HG03432 (cell line): ENCODE data around the gene ANKRD33B.

Experiments
- ATAC-seq: cut with Tn5 transposase; IDR thresholded peaks from one replicate; pipeline ENCODE4 v1.9.1; 2021; ENCODE audit warnings: mild to moderate bottlenecking, moderate library complexity; ENCODE audit not compliant: unreplicated experiment

The ANKRD33B gene

DNA sequence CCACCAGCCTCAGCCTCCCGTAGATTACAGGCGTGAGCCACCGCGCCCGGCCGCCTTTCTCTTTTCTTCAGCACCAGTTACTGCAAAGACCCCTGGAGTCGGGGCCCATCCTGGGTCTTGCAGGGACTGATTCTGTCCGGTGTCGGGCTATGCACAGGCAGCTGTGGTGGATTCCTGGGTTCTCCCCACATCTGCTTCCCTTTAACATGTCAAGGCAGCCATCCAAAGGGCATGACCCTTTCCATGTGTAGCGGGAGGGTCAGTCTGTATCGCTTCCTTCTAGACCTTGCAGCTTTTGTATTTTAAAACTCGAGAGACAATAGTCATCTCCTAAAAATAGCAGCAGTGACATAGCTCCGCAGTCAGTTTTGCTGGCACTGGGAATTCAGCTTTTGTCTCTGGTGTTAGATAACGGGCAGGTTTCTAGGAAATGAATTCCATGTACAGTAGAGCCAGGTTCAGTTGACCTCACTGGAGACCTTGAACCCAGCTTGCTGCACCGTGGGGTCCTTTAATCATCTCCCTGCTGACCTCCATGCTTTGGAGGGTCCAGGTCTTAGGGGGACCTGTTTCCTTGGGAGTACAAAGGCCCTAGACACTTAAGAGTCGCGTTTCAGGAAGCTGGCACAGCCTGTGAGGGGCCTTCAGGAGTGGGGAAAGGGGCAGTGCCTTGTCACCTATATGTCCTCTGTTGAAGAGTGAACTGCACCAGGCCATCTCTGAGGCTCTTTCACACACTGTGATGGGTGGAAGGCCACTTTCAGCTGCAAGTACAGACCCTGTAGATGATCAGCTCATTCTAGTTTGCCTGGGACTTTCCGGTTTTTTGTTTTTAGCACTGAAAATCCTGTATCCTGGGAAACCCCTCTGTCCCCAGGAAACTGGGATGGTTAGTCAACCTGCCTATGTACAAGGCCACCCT lies 13.8 kb downstream of the ANKRD33B start:
- peak; percentile 40 for ATAC-seq

- ATAC-seq: no peak
Measured at GRCh38 chr5:10578293-10578665, 14.4 kb downstream of the ANKRD33B start.

GRCh38 chr5:10578869-10579268 lies 15.0 kb downstream of the ANKRD33B start:
- peak; percentile 54 for ATAC-seq

DNA sequence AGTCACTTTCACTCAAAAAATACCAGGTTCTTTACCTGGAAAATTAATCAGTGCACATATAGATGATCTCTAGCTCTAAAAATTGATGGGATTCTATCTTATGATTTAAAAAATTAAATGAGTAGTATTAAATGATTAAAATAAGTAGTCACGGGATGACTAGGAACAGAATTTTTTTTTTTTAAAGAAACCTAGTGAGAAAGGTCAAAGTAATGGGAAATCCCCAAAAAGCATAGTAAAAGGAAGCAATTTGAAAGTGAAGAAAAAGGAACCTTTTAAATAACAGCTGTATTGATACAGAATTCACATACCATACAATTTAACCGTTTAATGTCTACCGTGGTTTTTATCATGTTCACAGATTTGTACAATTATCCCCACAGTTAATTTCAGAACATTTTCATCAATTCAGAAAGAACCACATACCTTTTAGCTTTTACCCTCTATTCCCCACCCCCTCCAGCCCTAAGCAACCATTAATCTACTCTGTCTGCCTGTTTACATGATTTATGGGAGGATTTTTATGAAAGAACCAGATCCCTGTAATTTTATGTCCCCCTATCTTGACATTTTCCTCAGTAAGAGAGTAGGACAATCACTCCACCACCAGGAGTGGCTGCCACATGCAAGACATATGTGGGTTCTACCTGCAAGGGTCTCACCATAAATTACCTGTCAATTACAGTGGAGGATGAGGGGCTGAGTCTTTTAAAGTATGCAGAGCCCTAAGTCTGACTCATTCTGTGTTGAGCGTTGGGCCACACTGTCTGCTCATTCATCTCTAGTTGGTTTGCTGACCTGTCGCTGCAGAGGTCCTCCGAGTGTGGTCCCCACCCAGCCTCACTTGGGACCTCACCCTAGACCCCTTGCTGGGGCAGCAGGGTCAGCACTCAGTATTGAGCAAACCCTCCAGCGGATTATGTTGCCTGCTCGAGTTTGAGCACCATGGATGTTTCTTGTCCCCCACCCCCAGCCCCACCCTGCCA lies 16.0 kb downstream of the ANKRD33B start:
- peak; percentile 50 for ATAC-seq

DNA sequence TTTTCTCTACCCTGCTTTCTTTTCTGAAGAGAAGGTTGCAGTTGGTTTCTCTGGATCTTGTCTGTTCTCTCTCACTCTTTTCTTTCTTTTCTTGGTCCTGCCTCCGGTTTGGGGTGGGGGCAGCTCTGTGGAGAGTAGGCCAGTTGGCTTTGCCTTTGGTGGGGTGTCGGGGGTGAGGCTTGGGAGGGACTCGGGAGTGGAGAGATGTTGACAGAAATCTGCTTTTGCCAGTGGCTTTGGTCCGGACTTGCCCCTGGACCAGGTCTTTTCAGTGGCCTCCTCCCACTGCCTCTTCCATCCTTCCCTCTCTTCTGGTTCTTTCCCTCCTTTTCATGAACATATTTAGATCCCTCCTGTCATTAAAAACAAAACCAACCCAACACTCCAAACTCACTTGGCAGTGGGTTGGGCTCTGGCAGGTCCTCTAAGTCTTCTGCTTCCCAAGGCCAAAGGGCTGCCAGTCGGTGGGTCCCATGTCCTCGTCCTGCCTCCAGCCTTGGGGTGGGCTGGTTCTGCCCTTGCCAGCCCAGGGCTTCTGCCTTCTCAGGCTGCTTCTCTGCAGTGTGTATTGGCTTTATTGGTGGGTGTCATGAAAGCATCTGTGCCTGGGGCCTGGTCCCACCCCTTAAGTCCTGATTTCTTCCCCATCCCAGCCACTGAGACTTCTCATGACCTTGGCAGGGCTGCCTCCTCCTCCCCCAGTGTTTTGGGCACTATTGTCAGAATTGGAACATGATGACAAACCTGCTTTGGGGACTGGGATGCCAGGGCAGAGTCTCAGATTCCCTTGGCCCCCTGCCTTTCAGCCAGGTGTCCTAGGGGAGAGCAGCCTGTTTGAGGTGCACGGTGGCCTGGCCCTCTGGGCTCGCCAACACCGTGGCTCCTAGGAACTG lies 16.9 kb downstream of the ANKRD33B start:
- ATAC-seq: no peak

GRCh38 chr5:10581424-10581748 lies 17.5 kb downstream of the ANKRD33B start:
- no peak for ATAC-seq

DNA sequence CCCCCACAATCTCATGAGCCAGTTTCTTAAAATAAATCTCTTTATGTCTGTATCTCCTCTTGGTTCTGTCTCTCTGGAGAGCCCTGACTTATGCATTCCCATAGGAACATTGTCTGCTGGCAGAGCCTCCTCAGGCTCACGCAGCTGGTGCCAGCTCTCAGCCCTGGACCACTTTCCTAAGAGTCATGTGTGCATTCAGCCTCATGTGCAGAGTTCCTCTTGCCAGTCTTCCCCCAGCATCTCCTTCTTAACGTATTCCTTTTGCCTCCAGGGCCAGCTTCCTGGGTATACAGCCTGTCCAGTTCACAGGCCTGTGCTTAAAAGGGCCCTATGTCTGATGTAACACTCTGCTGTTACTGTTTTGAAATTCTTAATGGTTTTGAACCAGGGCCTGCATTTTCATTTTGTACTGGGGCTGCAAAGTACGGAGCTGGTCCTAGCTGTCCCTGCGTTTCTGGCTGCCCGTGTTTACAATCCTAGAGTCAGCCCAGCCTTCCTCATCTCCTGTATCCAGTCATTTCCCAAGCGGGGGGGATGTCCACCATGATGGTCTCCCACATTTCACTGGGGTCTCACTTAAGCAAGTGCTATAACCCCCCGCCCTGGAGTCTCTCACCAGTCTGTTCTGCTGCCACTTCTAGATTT lies 18.1 kb downstream of the ANKRD33B start:
- no peak for ATAC-seq

GRCh38 chr5:10582512-10582897 lies 18.6 kb downstream of the ANKRD33B start:
- no peak for ATAC-seq

- ATAC-seq: no peak
Measured at GRCh38 chr5:10583663-10584572, 20.0 kb downstream of the ANKRD33B start.

GRCh38 chr5:10584714-10585517 lies 21.0 kb downstream of the ANKRD33B start:
- ATAC-seq: no peak

GRCh38 chr5:10585518-10585915 lies 21.6 kb downstream of the ANKRD33B start:
- ATAC-seq: no peak

- no peak for ATAC-seq
Measured at GRCh38 chr5:10586008-10586407, 22.1 kb downstream of the ANKRD33B start.

DNA sequence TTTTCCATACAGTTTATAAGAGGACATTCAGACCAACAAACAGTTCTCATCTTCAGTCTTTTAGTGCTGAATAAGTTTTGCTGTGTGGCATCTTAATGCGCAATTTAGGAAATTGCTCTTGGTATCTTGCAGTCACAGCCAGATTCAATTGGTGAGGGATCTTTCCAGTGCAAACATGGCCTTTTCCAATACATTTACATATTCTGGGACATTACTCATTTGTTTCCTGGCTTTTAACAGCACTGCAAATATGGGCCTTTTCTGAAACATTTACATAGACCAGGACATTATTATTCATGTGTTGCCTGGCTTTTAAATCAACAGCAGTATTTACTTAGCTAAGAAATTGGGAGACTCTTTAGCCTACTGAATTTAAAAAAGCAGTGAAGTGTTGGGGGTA lies 22.7 kb downstream of the ANKRD33B start:
- ATAC-seq: no peak

DNA sequence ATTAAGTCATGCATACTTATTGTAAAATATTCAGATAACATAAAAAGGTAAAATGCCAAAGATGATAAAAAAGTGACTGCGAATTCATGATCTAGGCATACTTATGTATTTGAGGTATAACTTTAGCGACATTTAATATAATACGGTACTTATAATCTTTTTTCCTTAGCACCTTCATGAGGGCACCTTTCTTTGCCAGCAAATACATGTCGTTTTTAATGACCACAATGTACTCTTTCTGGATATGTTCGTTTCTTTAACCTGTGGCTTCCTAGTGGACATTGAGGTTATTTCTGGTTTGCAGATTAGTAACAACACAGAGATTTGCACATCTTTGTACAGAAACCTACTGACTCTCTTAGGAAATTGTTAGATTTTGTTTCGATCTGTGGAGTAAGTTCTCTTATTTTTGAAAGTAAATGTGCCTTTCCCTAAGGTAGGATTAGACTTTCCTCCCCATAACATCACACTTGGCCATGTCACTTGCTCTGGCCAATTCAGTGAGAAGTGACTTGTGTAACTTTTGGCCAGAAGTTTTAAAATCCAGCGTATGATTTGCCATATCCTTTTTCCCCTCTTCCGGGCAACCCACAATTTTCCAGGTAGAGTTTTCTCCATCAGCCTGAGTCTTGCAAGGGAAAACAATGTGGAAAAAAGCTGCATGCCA lies 24.4 kb downstream of the ANKRD33B start:
- ATAC-seq: no peak

DNA sequence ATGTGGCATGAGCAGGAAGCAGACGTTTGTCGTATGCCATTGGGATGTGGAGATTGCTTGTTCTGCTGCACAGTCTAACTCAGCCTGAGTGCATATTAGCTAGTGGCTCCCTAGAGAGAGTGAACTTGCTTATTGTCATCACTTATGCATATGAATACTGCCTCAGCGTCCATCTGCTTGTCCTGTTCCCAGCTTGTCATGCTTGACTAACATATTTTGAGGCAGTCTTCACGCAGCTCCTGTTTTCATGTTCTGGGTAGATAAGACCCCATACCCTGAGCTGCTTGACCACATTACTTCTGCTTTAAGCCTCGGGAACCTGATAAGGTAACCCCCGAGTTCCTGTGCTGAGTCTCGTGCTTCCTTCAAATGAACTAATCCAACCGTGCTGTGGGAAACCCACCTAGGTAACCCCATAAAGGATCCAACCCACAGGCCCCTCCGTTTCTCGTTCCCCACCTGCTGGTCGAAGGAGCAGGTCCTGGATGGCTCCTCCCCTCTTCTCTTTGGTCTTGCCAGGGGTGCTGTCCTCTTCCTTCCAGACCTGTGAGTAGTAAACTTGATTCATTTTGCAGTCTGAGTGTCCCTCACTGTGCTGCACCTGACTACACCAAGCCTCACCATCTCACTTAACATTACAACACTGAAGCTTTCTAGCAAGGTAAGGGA lies 25.0 kb downstream of the ANKRD33B start:
- no peak for ATAC-seq

GRCh38 chr5:10590226-10590999 lies 26.5 kb downstream of the ANKRD33B start:
- peak; percentile 40 for ATAC-seq

- no peak for ATAC-seq
Measured at GRCh38 chr5:10591159-10591558, 27.3 kb downstream of the ANKRD33B start.
